Stimulated activated CD4-positive, alpha-beta T cell treated with anti-CD3 and anti-CD28 coated beads, TNF-alpha, amount 100 ng/mL, for 1 hour (primary cell): ENCODE data around the gene SERTM1.

Experiments
- DNase-seq, 3 donors: peaks; one replicate each; pipeline ENCODE4 v3.0.0-alpha.2; 2020; ENCODE audit warnings: low read depth in 3 of 3, low spot score in 1 of 3

Gene SERTM1

DNA sequence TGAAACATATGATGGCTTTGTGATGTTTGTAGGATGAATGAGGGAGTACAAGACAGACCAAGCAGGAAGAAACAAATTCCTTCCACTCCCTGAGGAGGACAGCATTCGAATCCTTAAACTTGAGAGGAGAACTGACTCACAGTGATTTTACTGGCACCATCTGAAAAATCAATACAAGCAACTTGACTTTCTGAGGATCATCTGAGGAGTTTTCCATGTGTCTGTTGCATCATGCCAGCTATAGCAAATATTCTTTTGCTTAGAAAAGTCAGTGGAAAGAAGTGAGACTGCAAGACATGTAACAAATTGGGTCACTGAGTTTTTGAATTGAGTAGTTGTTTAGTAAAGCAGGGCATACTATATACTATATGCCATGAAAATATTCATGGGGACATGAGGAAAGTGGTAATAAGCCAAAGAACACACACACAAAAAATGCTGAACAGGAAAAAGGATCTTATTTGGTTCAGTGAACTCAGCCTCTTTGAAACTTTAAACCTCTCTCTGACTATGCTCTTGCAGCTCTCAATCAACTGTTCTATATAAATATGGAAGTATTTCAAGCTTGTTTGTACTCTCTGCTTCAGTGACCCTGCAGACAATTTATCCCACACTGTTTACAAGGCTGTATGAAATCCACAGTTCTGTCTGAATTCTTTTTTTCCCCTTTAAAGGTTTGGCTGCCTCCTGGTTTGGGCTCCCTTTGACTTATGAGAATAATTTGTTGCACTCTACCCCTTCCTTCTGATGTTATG is 35.5 kb downstream of the SERTM1 start:
- no peak for DNase-seq

DNA sequence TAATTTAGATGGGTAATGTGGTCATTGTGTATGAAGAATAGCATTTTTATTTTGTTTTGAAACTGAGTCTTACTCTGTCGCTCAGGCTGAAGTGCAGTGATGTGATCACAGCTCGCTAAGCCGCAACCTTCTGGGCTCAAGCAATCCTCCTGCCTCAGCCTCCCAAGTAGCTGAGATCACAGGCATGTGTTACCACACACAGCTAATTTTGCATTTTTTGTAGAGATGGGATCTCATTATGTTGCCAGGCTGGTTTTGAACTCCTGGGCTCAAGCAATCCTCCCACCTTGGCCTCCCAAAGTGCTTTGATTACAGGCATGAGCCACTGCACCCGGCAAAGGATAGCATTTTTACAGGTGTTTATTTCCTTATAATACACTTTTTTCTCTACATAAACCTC is 36.6 kb downstream of the SERTM1 start:
- DNase-seq = no peak

DNA sequence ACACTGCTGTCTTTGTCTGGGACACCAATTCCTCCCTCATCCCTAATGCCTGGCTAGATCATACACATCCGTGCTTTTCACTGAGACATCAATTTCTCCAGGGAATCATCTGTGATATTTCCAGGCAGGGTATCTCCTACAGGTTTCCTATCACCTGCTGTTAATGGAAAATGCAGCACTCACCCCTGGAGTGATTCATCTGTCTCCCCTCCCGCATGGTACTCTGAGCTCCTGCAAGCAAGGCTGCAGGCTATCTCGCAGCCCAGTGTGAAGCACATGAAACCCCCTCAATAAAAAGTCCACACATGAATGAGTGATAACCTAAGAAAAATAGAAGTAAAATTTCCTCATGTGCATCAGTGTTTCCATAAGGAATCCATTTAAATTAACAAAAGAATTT is 38.5 kb downstream of the SERTM1 start:
- no peak for DNase-seq

DNA sequence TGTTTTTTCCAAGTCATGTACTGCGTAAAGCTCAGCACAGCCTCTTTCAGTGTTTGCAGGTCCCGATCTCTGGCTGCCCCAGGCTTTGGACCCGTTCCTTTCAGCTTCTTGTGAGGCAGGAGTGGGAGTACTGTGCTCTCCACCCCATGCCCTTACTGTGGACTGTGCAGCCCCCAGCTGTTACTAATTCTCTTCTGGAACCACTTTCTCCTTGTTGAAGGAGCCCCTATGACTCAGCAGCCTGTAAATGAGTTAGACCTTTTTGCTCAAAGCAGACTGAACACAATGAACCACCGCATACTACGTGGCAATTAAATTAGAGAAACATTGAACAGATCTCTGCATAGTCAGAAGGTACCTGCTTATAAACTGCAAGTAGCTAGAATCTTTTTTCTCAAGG is 39.0 kb downstream of the SERTM1 start:
- no peak for DNase-seq

DNA sequence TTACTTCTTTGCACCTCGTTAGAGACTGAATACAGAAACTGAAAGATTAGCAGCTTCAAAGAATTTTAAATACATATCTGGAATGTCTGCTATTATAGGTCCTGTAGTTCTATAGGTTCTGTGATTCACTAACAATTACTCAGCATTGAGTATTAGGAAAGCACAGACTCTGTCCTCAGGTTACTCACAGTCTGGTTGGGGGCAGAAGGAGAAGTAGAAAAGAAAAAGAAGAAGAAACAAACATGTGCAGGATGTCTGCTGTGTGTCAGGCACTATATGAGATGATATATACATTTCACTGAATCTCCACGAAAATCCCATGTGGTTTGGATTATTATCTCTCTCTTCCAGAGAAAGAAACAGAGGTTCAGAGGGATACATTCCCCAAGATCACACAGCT is 40.1 kb downstream of the SERTM1 start:
- DNase-seq = no peak

DNA sequence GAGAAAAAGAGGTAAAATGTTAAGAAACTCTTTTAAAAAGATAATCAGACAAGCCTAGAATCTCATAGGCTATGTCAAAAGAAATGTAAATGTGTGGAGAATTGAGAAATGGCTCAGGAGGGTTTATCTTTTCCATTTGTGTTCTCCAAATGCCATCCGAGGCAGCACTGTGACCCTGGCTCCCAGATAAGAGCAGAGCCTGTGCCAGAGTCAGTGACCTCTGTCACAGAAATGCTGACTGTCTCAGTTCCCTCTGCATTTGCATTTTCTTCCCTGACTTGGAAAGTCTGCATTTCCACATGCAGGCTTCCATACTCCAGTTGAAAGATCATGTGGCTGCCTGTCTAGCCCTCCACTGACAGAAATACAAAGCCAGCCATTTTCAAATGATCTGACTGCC is 42.0 kb downstream of the SERTM1 start:
- no peak for DNase-seq

DNA sequence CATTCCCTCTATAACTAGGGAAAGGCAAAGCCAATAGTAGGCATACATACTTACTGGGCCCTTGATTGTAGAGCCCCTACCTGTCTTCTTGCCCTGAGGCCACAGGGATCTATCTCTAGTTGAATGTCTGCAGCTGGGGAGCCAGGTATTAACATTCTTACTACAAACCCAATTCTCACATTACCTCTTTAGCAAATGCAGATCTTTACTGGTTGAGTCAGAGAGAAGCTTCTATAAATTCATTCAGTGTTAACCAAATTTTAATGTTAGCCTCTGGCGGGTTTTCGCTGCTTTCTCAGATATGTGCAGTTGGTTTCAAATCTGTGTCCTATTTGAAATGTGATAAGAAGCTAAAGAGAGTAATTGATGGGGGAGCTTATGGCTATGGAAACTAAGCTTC is 43.2 kb downstream of the SERTM1 start:
- no peak for DNase-seq

DNA sequence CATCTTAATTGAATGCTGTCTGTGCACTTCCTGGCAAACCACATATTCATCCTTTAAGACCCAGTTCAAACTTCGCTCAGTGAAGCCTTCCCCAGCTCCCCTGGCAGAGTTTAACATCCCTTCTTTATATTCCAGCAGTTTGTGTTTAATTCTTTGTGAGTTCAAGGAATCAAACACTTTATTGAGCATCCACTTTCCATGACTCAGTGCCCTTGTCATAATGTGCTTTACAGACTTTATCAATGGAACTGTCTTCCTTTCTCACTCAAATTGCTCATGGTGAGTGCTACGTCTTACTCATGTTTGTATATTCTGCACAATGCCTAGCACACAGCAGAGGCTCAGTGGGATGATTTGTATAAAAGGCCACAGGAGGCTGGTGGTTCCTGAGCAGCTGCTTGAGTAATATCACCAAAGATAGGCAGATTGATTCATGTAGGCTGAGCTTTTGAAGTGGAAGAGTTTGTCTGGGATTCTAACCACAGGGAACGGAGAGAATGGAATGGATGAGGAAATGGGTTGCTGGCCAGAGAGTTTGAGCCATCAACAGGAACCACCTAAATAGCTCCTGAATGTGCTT is 44.2 kb downstream of the SERTM1 start:
- no peak for DNase-seq

DNA sequence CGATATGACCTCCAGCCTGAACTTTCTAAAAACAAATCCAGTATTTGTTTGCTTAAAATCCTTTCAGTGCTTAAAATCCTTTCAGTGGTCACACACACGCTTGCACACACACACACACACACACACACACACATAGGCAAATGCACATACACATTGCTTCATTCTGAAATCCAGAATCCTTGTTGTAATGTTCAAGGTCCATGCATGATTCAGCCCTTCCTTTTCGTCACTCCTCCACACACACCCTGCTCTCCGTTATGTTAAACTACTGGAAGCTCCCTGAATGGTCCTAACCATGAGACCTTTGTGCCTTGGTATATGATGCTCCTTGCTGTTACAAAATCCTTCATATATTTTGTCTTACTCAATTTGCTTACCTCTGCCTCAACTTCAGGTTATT is 44.9 kb downstream of the SERTM1 start:
- DNase-seq = no peak

DNA sequence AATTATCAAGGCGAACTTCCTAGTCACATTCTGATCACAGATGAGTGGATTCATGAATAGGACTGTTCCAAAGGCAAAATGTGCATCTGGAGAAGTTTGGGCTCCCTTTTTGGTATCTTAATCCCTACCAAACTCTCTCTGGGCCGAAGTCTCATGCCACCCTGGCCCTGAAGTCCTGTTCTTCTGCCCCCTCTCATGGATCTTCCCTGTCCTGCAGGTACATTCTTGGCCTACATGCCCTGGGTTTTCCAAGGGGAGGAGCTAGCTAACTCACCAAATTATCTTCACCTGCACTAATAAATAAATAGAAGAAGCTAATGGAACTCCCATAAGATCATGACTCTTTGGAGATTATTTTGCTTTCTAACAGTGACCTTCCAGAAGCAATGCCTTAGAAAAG is 50.3 kb downstream of the SERTM1 start:
- DNase-seq = no peak

DNA sequence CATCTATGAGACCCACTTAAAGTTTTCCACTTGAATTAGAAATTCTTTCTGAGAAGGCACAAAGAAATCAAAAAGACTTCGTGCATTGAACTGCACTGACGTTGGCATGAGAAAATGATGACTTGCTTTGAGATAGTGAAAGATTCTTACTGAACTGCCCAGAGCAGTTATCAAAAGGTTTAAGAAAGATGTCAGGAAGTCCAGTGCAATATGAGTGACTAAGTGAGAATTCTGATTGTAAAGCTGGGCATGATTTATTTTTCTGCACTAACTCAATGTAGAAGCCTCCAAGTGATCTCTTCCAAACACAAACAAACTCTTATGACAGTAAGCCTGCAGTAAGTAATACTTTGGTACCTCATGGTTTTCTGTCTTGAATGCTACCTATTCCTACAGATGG is 52.1 kb downstream of the SERTM1 start:
- DNase-seq = no peak

DNA sequence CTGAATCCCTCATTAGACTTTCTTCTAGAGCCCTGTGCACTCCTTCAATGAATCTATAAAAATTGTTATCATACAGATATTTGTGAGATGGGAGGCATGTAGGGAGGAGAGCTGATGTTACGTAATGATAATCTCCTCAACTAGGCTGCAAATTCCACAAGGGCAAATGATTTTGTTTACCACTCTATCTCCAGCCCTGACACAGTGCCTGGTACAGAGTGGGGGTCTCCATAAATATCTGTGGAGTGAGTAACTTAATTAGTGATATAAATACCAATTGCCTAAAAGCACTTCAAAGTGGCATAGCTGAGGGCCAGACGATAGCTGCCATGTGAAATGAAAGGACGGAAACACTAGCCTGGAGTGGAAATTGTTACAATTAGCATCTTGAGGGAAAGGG is 54.2 kb downstream of the SERTM1 start:
- DNase-seq = no peak

DNA sequence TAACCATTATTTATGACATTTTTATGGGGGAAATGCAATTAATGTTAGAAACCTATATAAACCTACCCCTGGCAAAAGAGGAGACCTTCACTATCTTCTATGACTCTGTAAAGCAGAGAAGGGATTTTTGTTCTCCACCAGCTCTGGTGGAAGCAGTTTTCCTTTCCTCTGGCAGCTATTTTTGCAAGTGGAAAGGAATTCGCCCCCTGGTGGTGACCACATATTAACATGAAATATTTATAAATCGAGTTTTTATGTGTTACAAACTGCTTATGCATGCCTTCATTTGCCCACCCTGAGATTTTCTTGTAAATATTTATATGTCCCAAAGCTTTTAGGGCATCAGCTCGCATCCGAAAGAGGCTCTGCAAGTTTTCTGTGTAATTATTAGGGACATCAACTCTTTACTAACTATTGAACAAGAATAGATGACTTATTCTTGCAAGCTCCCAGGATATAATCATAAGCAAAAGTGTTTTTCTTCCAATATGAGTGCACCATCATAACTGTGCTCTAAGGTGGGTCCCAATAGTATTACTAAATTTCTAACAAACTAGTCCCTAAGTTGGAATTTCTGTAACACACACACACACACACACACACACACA is 62.4 kb downstream of the SERTM1 start:
- no peak for DNase-seq

DNA sequence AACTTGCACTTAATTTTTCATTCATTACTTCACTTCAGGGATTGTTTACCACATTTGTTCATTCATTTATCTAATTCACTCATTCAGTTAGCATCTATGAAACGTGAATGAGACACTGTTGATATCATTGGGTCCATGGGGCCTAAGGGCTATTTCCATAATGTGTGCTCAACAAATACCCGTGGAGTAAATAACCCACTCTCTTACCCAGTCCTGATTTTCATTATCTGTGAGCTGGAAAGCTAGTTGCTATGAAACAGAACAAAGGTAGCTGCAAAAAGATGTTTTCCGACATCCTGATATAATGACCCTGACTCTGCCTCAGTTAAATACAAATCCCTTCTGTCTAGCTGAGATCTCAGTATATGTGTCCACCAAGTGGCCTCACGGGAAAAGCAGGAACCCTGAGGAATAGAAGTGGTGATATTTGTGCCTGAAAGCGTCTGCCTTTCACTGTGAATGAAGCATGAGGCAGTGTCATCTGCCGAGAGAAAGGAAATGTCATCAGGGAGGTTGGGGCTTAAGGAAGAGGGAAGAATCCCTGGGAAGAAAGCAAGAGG is 63.8 kb downstream of the SERTM1 start:
- no peak for DNase-seq

DNA sequence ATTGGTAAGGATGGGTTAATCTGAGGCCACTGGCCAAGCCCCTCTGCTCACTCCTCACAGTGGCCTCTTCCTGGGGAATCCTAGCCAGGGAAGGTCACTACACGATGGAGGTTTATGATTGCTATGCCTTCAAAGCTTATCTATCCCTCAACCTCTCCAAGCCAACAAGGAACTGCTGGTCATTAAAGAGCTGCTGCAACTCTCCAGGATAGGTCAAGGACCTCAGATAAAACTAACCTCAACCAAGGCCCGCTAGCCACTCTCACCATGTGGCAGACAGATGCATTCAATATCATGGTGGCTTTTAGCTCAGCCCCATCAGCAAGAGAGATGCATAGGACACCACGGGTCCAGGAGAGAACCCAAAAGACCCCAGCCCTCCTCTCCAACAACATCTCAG is 71.6 kb downstream of the SERTM1 start:
- DNase-seq = no peak

DNA sequence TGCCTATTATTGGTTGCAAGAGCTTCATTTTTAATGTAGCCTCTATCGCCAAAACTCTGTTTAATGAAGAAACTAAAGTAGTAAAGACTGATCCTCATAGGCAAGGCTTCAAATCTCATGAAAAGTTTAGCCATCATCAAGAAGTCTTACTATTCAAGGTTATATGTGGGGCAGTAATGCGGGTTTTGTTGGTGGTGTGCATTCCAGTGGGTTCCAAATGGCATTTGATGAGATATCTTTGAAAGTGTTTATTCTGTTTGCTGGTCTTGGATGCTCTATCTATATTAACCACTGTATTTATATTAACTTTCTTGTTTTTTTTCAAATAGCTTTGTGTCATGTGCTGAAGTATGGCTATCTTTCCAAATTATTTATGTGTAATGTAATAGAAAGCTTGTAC is 72.2 kb downstream of the SERTM1 start:
- DNase-seq = no peak
